Activated naive CD4-positive, alpha-beta T cell treated with anti-CD3 and anti-CD28 coated beads, Interleukin-2, amount 50 U/mL, for 24 hours (primary cell): ENCODE data around the gene MYOF.

Source experiments
- H3K27ac Mint-ChIP-seq: one replicate; pipeline ENCODE4 v1.8.0; 2021; ENCODE audit warnings: mild to moderate bottlenecking, mixed read lengths
- H3K27me3 Mint-ChIP-seq: one replicate; pipeline ENCODE4 v1.8.0; 2021; ENCODE audit warnings: mixed read lengths
- H3K36me3 Mint-ChIP-seq: one replicate; pipeline ENCODE4 v1.8.0; 2021; ENCODE audit warnings: mixed read lengths
- H3K4me1 Mint-ChIP-seq: one replicate; pipeline ENCODE4 v1.8.0; 2021; ENCODE audit warnings: mixed read lengths
- H3K4me3 Mint-ChIP-seq: one replicate; pipeline ENCODE4 v1.8.0; 2021; ENCODE audit warnings: mild to moderate bottlenecking, mixed read lengths
- H3K9me3 Mint-ChIP-seq: one replicate; pipeline ENCODE4 v1.8.0; 2021; ENCODE audit warnings: mixed read lengths

Gene MYOF

DNA sequence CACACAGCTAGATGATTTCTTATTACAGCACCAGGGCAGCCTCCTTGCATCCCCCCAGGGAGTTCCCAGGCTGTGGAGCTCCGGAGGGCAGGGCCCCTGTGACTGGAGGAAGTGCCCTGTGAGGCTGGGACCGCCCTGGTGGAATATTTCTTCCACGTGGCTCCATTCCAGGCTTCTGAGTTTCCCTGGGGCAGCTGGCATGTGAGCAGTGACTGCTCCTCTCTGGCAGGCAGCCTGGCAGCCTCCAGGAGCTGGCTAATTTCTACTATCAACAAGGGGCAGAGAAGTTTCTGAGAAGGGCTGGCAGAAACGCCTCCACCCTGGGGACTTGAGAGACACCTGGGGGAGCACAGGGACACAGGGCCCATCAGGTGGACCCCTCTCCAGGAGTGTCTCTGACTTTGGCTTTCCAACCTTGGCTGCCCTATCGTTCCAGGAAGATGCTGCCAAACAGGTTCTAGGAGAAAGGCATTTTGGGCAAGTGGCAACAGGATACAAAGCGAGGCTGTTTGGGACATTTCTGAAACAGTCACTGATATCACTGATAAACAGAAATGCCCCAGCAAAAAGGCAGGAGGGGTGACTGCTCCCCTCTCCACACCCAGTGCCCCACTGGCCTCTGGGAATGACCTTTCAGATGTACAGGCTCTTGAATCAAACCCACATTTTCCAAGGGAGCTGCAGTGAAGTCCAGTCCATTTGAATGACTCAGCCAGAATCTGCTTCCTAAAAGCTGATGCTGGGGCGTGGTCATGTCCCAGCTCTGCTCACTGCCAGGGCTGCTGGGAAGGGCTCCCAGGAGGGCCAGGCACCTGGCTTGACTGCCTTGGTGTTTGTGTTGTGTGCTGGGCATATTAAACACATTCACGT lies 16.1 kb downstream of the MYOF start:
- Mint-ChIP-seq H3K4me1 (peaks cover under 1% of the 10 kb centered on the region), H3K4me3 (no peak overlapping the region), H3K36me3 (no peaks in the 10 kb centered on the region), H3K27ac (no peak overlapping the region), H3K27me3 (no peaks in the 10 kb centered on the region), H3K9me3 (no peaks in the 10 kb centered on the region)

- H3K9me3 Mint-ChIP-seq: no peaks in the 10 kb centered on the region
- no peaks in the 10 kb centered on the region for H3K4me1 Mint-ChIP-seq
- H3K27ac Mint-ChIP-seq: no peak overlapping the region
- no peaks in the 10 kb centered on the region for H3K27me3 Mint-ChIP-seq
- H3K4me3 Mint-ChIP-seq: no peak overlapping the region
- H3K36me3 Mint-ChIP-seq: no peaks in the 10 kb centered on the region
Measured at GRCh38 chr10:93464776-93465388, 17.3 kb downstream of the MYOF start.

- Mint-ChIP-seq H3K36me3 (no peaks in the 10 kb centered on the region), H3K27me3 (no peaks in the 10 kb centered on the region), H3K9me3 (no peaks in the 10 kb centered on the region), H3K4me1 (no peaks in the 10 kb centered on the region), H3K4me3 (no peak overlapping the region), H3K27ac (no peak overlapping the region)
Measured at GRCh38 chr10:93463723-93464476, 18.2 kb downstream of the MYOF start.

DNA sequence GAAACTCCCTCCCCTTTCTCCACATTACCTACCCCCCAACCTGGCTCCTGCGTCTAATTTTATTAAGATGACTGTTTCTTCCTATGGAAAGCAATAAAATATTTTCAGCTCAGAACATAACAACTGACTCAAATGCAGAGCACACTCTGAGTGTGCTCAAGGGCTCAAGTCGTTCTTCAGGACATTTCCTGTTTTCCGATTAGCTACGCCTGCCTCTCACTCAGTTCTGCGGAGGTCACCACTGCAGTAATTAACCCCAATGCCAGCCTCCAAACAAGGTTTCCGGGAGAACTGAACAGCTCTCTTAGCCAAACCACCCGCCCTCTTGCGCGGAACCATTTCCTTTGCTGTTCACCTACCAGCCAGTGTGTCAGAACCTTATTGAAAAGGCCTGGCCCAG lies 19.3 kb downstream of the MYOF start:
- no peak overlapping the region for H3K4me3 Mint-ChIP-seq
- no peaks in the 10 kb centered on the region for H3K36me3 Mint-ChIP-seq
- no peaks in the 10 kb centered on the region for H3K9me3 Mint-ChIP-seq
- no peak overlapping the region for H3K27ac Mint-ChIP-seq
- no peaks in the 10 kb centered on the region for H3K27me3 Mint-ChIP-seq
- no peaks in the 10 kb centered on the region for H3K4me1 Mint-ChIP-seq

GRCh38 chr10:93462371-93462770 lies 19.8 kb downstream of the MYOF start:
- Mint-ChIP-seq H3K36me3 (no peaks in the 10 kb centered on the region), H3K27ac (no peak overlapping the region), H3K27me3 (no peaks in the 10 kb centered on the region), H3K9me3 (no peaks in the 10 kb centered on the region), H3K4me1 (no peaks in the 10 kb centered on the region), H3K4me3 (no peak overlapping the region)

- Mint-ChIP-seq H3K27me3 (no peaks in the 10 kb centered on the region), H3K27ac (no peak overlapping the region), H3K36me3 (no peaks in the 10 kb centered on the region), H3K4me1 (no peaks in the 10 kb centered on the region), H3K4me3 (no peak overlapping the region), H3K9me3 (no peaks in the 10 kb centered on the region)
Measured at GRCh38 chr10:93461807-93462178, 20.3 kb downstream of the MYOF start.

GRCh38 chr10:93461109-93461806 lies 20.9 kb downstream of the MYOF start:
- Mint-ChIP-seq H3K4me3 (no peak overlapping the region), H3K27ac (no peak overlapping the region)

GRCh38 chr10:93459466-93459865 lies 22.7 kb downstream of the MYOF start:
- H3K27me3 Mint-ChIP-seq: no peaks in the 10 kb centered on the region
- H3K9me3 Mint-ChIP-seq: no peaks in the 10 kb centered on the region
- no peaks in the 10 kb centered on the region for H3K4me1 Mint-ChIP-seq

More at GRCh38 chr10:93461109-93461806, 20.9 kb downstream of the MYOF start:
- no peaks in the 10 kb centered on the region for H3K27me3 Mint-ChIP-seq
- H3K9me3 Mint-ChIP-seq: no peaks in the 10 kb centered on the region
- H3K4me1 Mint-ChIP-seq: no peaks in the 10 kb centered on the region
- H3K36me3 Mint-ChIP-seq: no peaks in the 10 kb centered on the region

GRCh38 chr10:93458821-93459257 lies 23.3 kb downstream of the MYOF start:
- Mint-ChIP-seq H3K27ac (no peak overlapping the region), H3K36me3 (no peaks in the 10 kb centered on the region), H3K27me3 (no peaks in the 10 kb centered on the region), H3K4me3 (no peak overlapping the region), H3K4me1 (no peaks in the 10 kb centered on the region), H3K9me3 (no peaks in the 10 kb centered on the region)

More at GRCh38 chr10:93459466-93459865, 22.7 kb downstream of the MYOF start:
- H3K27ac Mint-ChIP-seq: no peak overlapping the region
- no peaks in the 10 kb centered on the region for H3K36me3 Mint-ChIP-seq
- H3K4me3 Mint-ChIP-seq: no peak overlapping the region

GRCh38 chr10:93457511-93457910 lies 24.6 kb downstream of the MYOF start:
- Mint-ChIP-seq H3K27me3 (no peaks in the 10 kb centered on the region), H3K36me3 (no peaks in the 10 kb centered on the region), H3K27ac (no peak overlapping the region), H3K4me1 (no peaks in the 10 kb centered on the region), H3K4me3 (no peak overlapping the region), H3K9me3 (no peaks in the 10 kb centered on the region)

DNA sequence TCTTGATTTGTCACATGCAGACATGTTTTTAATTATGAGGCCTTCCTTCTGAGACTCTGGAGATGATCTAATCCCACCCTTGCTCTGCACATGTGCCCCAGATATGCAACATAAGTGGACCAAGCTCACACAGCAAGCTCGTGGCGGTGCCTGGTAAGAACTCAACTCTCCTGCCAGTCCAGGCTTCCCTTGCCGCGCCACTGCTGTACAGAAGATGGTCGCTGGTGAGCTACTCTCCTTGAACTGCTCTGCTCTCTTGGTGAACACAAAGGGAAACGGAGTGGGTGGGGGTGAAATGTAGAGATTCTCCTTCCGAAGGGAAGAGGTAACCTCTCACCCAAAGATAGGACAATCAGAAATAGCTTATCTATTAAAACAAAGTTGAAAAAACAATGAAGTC lies 25.7 kb downstream of the MYOF start:
- Mint-ChIP-seq H3K36me3 (no peaks in the 10 kb centered on the region), H3K4me3 (no peak overlapping the region), H3K4me1 (peaks cover 8% of the 10 kb centered on the region), H3K27me3 (no peaks in the 10 kb centered on the region), H3K27ac (no peak overlapping the region), H3K9me3 (no peaks in the 10 kb centered on the region)

DNA sequence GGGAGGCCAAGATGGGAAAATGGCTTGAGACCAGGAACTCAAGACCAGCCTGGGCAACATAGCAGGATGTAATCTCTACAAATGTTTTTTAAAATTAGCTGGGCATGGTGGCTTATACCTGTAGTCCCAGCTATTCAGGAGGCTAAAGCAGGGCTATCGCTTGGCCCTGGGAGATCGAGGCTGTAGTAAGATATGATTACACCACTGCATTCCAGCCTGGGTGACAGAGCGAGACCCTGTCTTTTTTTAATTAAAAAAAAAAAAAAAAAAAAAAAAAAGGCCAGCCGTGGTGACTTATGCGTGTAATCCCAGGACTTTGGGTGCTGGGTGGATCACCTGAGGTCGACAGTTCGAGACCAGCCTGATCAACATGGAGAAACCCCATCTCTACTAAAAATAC lies 27.4 kb downstream of the MYOF start:
- H3K27ac Mint-ChIP-seq: no peak overlapping the region
- no peak overlapping the region for H3K4me3 Mint-ChIP-seq
- peaks cover 11% of the 10 kb centered on the region for H3K4me1 Mint-ChIP-seq
- no peaks in the 10 kb centered on the region for H3K27me3 Mint-ChIP-seq
- no peaks in the 10 kb centered on the region for H3K36me3 Mint-ChIP-seq
- no peaks in the 10 kb centered on the region for H3K9me3 Mint-ChIP-seq

DNA sequence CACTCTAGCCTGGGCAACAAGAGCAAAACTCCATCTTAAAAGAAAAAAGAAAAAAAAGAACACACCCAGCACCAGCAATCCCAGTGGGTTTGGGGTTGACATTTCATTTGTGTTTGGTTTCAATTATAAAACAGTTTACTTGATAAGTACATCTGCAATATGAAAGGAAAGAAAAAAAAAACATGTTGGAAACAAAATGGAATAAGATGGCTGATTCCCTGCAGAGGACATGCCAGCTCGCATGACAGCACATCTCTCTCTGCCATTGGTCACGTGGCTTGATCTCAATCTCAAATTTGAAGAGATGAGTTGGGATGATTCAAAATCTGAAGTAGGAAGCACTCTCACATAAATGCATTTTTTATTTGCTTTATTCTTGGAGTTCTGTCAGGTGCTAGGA lies 28.0 kb downstream of the MYOF start:
- peaks cover 11% of the 10 kb centered on the region for H3K4me1 Mint-ChIP-seq
- no peaks in the 10 kb centered on the region for H3K9me3 Mint-ChIP-seq
- no peaks in the 10 kb centered on the region for H3K27me3 Mint-ChIP-seq
- no peak overlapping the region for H3K4me3 Mint-ChIP-seq
- no peak overlapping the region for H3K27ac Mint-ChIP-seq
- no peaks in the 10 kb centered on the region for H3K36me3 Mint-ChIP-seq

- H3K36me3 Mint-ChIP-seq: no peaks in the 10 kb centered on the region
- no peak overlapping the region for H3K27ac Mint-ChIP-seq
- no peaks in the 10 kb centered on the region for H3K9me3 Mint-ChIP-seq
- no peaks in the 10 kb centered on the region for H3K27me3 Mint-ChIP-seq
- no peak overlapping the region for H3K4me3 Mint-ChIP-seq
- peaks cover 11% of the 10 kb centered on the region for H3K4me1 Mint-ChIP-seq
Measured at GRCh38 chr10:93452143-93452542, 30.0 kb downstream of the MYOF start.

GRCh38 chr10:93451244-93451947 lies 30.7 kb downstream of the MYOF start:
- Mint-ChIP-seq H3K9me3 (no peaks in the 10 kb centered on the region), H3K4me3 (no peak overlapping the region), H3K27ac (no peak overlapping the region), H3K4me1 (peaks cover 11% of the 10 kb centered on the region), H3K27me3 (no peaks in the 10 kb centered on the region), H3K36me3 (no peaks in the 10 kb centered on the region)
